Suprapubic skin (tissue), 4 donors: Measurements from ENCODE around the gene FGD5. TPM values are rescaled to one million over a fixed set of nuclear protein-coding genes. Genes with fewer than 3 reads are reported as not detected.

Source experiments
- DNase-seq, 2 donors: peaks; one replicate each; pipeline ENCODE4 v3.0.0-alpha.2; 2019; ENCODE audit warnings: low spot score in 2 of 2
- H3K27ac ChIP-seq: fragments of 200-600 bp; sonication (generic); one replicate; pipeline ENCODE4 v1.5.1; 2019
- H3K27me3 ChIP-seq: fragments of 200-600 bp; sonication (generic); one replicate; pipeline ENCODE4 v1.5.1; 2019
- H3K36me3 ChIP-seq: fragments of 200-600 bp; sonication (generic); one replicate; pipeline ENCODE4 v1.5.1; 2019
- H3K4me1 ChIP-seq: fragments of 200-600 bp; sonication (generic); one replicate; pipeline ENCODE4 v1.5.1; 2019
- H3K4me3 ChIP-seq: fragments of 200-600 bp; sonication (generic); one replicate; pipeline ENCODE4 v1.5.1; 2019; ENCODE audit warnings: mild to moderate bottlenecking
- H3K9me3 ChIP-seq: fragments of 200-600 bp; sonication (generic); one replicate; pipeline ENCODE4 v1.5.1; 2019
- CTCF ChIP-seq, 2 donors: fragments of 200-600 bp in 1 of 2; fragments of 450-650 bp in 1 of 2; sonication (generic) in 1 of 2; IDR thresholded peaks; one replicate each; pipeline ENCODE4 v1.5.1; 2016 to 2019; ENCODE audit warnings: antibody characterized with exemption in 2 of 2, mild to moderate bottlenecking in 1 of 2, moderate library complexity in 1 of 2
- EP300 ChIP-seq: sonication (generic); formaldehyde crosslinking; IDR thresholded peaks from one replicate; pipeline ENCODE4 v1.6.1; 2017; ENCODE audit warnings: antibody characterized with exemption
- POLR2A ChIP-seq, 2 donors: fragments of 450-650 bp; IDR thresholded peaks; one replicate each; pipeline ENCODE4 v1.6.1; 2017; ENCODE audit warnings: antibody characterized with exemption in 2 of 2, mild to moderate bottlenecking in 2 of 2, moderate library complexity in 2 of 2
- POLR2AphosphoS5 ChIP-seq, 3 donors: sonication (generic); formaldehyde crosslinking; IDR thresholded peaks; one replicate each; pipeline ENCODE4 v1.6.1; 2017; ENCODE audit warnings: antibody characterized with exemption in 3 of 3
- WGBS: methylation state at CpG from one replicate; pipeline ENCODE4 v1.1.5; 2018; 5-methylcytosine and 5-hydroxymethylcytosine counted together
- total RNA-seq, 4 donors: library from RNA; depleted of rRNA; stranded (reverse); fragments of >200 nt; gene quantifications; one replicate each; pipeline ENCODE4 v1.1.0, GENCODE V29; 2016

The FGD5 gene
- 10 to 100 TPM in 2 of 4 donors, 1 to 10 TPM in 2; 2.8 to 15.5 (median 7.1) TPM for total RNA-seq

DNA sequence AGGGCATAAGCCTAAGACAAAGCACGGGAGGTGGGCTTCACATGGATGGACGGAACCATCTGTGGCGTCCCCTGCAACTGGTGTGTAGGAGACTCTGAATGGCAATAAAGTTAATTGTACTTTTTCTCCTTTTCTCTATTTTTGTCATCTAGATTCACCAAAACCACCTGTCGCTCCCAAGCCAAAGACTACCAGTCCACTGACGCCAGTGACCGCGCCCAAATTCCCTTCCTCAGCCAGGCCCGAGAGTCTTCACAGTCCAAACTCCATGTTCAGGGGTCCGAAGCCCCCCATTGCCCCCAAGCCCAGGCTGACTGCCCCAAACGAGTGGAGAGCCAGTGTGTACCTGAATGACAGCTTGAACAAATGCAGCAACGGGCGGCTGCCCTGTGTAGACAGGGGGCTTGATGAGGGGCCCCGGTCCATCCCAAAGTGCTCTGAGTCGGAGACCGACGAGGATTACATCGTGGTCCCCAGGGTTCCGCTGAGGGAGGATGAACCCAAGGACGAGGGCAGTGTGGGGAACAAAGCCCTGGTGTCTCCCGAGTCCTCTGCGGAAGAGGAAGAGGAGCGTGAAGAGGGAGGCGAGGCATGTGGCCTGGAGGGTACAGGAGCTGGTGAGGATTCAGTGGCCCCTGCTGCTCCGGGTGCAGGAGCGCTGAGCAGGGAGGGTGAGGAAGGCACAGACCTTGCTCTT lies at the start of gene FGD5:
Gene FGD5, plus strand, starts transcription at position 159 of the 697 bp plus-strand sequence. Its CDS starts 110 bp downstream, at position 269.
- Histone ChIP-seq H3K27ac (no peak within 1 kb of the TSS), H3K36me3 (peaks cover 17% of the 10 kb centered on the region), H3K27me3 (no peaks in the 10 kb centered on the region), H3K9me3 (no peaks in the 10 kb centered on the region), H3K4me1 (peaks cover 10% of the 10 kb centered on the region), H3K4me3 (no peak within 1 kb of the TSS)
- 92% methylated on average over 25 of the region's 25 CpGs for WGBS
- DNase-seq: no peak
- TF ChIP-seq POLR2AphosphoS5 (IDR thresholded peaks at IDR 0.05): no peak
- no peak for TF ChIP-seq CTCF (IDR thresholded peaks at IDR 0.05)
- no peak for TF ChIP-seq EP300
- no peak for TF ChIP-seq POLR2A (IDR thresholded peaks at IDR 0.05)

DNA sequence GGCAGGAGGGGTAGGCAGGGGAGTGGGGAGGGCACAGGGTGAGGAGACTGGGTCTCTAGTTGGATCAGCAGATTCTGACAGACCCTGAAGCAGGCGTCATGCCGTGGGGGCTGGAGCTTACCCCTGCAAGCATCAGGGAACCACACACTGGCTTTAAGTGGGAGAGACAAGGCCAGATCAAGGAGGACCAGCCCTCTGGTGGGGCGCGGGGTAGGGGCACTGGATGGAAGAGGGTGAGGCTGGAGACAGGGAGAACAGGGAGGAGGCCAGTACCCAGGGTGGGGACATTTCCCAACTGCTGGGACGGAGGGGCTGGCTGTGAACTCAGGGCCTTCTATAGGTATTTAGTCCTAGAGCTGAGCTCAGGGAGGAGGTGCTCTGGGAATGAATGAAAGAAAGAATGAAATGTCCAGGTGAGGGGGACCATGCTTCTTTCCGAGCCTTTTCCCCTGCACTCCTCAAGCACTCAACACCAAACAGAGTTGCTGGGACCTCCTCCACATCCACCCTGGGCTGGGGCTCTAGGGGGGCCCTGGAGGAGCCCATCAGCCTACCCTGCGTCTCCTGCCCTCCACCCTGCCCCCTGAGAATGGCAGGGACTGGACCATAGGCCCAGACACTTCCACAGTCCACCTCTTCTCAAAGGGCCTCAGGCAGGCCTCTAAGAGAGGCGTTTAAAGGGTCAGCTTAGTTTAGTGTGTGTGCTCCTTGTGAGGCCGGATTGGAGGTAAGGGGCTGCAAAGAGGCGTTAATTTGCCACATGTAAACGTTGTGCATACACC lies 49.0 kb upstream of the FGD5 start:
- Histone ChIP-seq H3K36me3 (no peaks in the 10 kb centered on the region), H3K4me1 (no peaks in the 10 kb centered on the region), H3K9me3 (no peaks in the 10 kb centered on the region), H3K27ac (no peak overlapping the region), H3K27me3 (no peaks in the 10 kb centered on the region), H3K4me3 (no peak overlapping the region)
- no peak for TF ChIP-seq CTCF (IDR thresholded peaks at IDR 0.05)
- no peak for TF ChIP-seq POLR2A (IDR thresholded peaks at IDR 0.05)
- TF ChIP-seq EP300: no peak
- no peak for TF ChIP-seq POLR2AphosphoS5 (IDR thresholded peaks at IDR 0.05)
- DNase-seq: no peak
- WGBS: 88% methylated on average over 11 of the region's 11 CpGs

GRCh38 chr3:14770591-14770990 lies 48.2 kb upstream of the FGD5 start:
- no peak overlapping the region for H3K4me3 ChIP-seq
- H3K27ac ChIP-seq: no peak overlapping the region
- no peaks in the 10 kb centered on the region for H3K4me1 ChIP-seq
- H3K9me3 ChIP-seq: no peaks in the 10 kb centered on the region
- H3K27me3 ChIP-seq: no peaks in the 10 kb centered on the region
- 96% methylated on average over 7 of the region's 7 CpGs for WGBS
- H3K36me3 ChIP-seq: no peaks in the 10 kb centered on the region
- no peak for TF ChIP-seq CTCF (IDR thresholded peaks at IDR 0.05)
- DNase-seq: no peak

DNA sequence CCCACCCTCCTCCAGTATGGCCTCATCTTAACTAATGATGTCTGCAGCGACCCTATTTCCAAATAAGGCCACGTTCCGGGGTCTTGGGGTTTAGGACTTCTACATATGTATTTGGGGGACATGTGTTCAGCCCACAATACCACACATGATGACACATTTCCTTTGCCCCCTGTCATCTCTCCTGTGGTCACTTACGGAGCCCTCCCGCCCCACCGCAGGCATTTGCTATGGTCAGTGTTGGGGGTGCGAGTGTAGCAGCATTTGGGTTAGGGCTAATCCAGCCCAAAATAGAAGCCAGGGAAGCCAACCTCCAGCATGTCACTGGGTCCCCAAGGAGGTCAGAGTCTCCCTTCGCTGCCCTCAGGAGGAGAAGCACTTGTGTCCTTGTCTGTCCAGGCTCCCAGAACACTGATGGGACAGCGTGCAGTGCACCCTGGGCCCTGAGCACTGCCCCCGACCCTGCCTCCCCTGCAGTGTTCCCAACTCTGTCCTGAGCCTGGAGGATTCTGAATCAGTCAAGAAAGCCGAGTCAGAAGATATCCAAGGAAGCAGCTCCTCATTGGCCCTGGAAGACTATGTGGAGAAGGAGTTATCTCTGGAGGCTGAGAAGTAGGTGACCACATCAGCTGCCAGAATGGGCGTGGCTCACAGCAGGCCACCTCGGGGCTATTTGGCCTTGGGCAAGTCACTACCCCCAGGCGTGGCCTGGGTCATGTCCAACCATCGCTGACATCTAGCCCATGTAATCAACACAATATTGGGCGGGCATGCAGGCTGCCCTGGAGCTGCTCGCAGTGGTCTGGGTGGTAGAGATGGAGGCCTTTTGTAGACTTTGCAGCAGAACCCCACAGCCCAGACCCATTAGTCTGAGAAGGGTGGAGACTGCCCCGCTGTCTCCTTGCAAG lies 46.9 kb upstream of the FGD5 start:
- peak in 1 of 2 donors; percentile 64 for DNase-seq
- H3K4me1 ChIP-seq: no peaks in the 10 kb centered on the region
- 90% methylated on average over 14 of the region's 18 CpGs for WGBS
- H3K9me3 ChIP-seq: no peaks in the 10 kb centered on the region
- H3K27me3 ChIP-seq: no peaks in the 10 kb centered on the region
- no peak overlapping the region for H3K27ac ChIP-seq
- no peak overlapping the region for H3K4me3 ChIP-seq
- no peak for TF ChIP-seq EP300
- TF ChIP-seq CTCF (IDR thresholded peaks at IDR 0.05): no peak
- no peak for TF ChIP-seq POLR2AphosphoS5 (IDR thresholded peaks at IDR 0.05)
- TF ChIP-seq POLR2A (IDR thresholded peaks at IDR 0.05): no peak
- H3K36me3 ChIP-seq: no peaks in the 10 kb centered on the region
